ENCODE data around the gene MOXD1. TPM values are rescaled to one million over a fixed set of nuclear protein-coding genes. Genes with fewer than 3 reads are reported as not detected.
A peak's percentile ranks its signal among the peaks of the same experiment; 100 is the strongest.

MOXD1 gene
- polyA plus RNA-seq, 1 donor (not counting 4 experiments of a cell fraction or from before 2014, with no cell fraction given), result 2.7 TPM

DNA sequence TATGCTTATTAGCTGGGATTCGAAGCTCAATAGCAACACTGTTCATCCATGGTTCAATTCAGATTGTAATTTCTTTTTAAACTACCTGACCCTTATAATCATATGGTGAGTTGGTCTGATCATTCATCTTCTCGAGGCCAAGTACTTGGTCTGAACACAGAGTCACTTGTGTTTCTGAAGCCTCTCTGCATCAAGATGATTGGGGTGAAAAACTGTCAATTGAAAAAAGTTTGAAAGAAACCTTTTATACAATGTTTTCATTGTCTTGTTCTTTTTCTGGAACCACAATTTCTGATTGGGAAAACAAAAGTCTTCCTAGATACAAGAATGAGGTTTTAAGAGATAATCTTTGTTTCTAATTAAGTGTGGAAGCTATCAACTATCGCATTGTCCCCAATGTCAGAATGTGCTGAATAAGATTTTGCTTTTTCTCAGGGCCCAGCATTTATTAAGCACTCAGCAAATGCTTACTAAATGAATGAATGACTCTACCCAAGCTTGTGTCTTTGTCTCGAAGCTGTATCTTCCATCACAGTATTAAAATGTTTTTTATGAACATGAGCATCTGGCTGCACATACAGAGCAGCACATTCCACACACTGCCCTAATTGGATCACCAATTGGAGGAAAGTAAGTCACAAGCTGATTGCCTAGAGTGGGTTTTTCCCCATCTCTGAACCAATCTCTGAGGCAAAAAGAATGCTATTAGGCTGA is 45.0 kb upstream of the MOXD1 start:
- dilution Hi-C loops (cut with MboI; ENCODE audit: extremely low pct_ligation_motif_present, low sequenced_read_pairs), result no loop called here
- FAIRE-seq (no peak), DNase-seq (ENCODE audit: low read depth, low spot score) (no peak)
- H2AFZ ChIP-seq (ENCODE audit: control insufficient read depth, low read length), result no peak overlapping the region
- peaks cover 9% of the 10 kb centered on the region for H3K4me1 ChIP-seq (ENCODE audit: control insufficient read depth, extremely low read depth, insufficient read depth, low read length)
- TF ChIP-seq, protein P1, sequence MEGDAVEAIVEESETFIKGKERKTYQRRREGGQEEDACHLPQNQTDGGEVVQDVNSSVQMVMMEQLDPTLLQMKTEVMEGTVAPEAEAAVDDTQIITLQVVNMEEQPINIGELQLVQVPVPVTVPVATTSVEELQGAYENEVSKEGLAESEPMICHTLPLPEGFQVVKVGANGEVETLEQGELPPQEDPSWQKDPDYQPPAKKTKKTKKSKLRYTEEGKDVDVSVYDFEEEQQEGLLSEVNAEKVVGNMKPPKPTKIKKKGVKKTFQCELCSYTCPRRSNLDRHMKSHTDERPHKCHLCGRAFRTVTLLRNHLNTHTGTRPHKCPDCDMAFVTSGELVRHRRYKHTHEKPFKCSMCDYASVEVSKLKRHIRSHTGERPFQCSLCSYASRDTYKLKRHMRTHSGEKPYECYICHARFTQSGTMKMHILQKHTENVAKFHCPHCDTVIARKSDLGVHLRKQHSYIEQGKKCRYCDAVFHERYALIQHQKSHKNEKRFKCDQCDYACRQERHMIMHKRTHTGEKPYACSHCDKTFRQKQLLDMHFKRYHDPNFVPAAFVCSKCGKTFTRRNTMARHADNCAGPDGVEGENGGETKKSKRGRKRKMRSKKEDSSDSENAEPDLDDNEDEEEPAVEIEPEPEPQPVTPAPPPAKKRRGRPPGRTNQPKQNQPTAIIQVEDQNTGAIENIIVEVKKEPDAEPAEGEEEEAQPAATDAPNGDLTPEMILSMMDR (optimal IDR thresholded peaks at IDR 0.05 in 1 of 3, IDR thresholded peaks at IDR 0.05 in 1 of 3, conservative IDR thresholded peaks at IDR 0.05 in 1 of 3; ENCODE audit: extremely low read depth in 1 of 3, insufficient read depth in 2 of 3, low read length in 3 of 3), result no peak
- no peak for TF ChIP-seq EZH2 (IDR thresholded peaks at IDR 0.05; ENCODE audit: low read length)
- no peaks in the 10 kb centered on the region for H3K27me3 ChIP-seq (ENCODE audit: control insufficient read depth, extremely low read depth, insufficient read depth, low read length)
- H3K36me3 ChIP-seq (ENCODE audit: control insufficient read depth in 2 of 2, extremely low read depth in 1 of 2, insufficient read depth in 2 of 2, low read length in 2 of 2), result no peaks in the 10 kb centered on the region
- no peak overlapping the region for H3K4me2 ChIP-seq (ENCODE audit: control insufficient read depth, extremely low read depth, insufficient read depth, low read depth, low read length)
- H3K9me1 ChIP-seq (ENCODE audit: control insufficient read depth, extremely low read depth, insufficient read depth, low read length), result no peaks in the 10 kb centered on the region
- no peaks in the 10 kb centered on the region for H3K9me3 ChIP-seq (ENCODE audit: control insufficient read depth, low read depth, low read length)
- no peak overlapping the region for H3K4me3 ChIP-seq (ENCODE audit: control insufficient read depth in 2 of 3, extremely low read depth in 1 of 3, insufficient read depth in 2 of 3, low read depth in 1 of 3, low read length in 3 of 3)
- H3K79me2 ChIP-seq (ENCODE audit: control insufficient read depth, insufficient read depth, low read length), result no peaks in the 10 kb centered on the region
- no peaks in the 10 kb centered on the region for H4K20me1 ChIP-seq (ENCODE audit: control insufficient read depth, extremely low read depth, insufficient read depth, low read length)
- no peak overlapping the region for H3K9ac ChIP-seq (ENCODE audit: control insufficient read depth, extremely low read depth, insufficient read depth, low read length)
- H3K27ac ChIP-seq (ENCODE audit: control insufficient read depth, insufficient read depth, low read length), result no peak overlapping the region

DNA sequence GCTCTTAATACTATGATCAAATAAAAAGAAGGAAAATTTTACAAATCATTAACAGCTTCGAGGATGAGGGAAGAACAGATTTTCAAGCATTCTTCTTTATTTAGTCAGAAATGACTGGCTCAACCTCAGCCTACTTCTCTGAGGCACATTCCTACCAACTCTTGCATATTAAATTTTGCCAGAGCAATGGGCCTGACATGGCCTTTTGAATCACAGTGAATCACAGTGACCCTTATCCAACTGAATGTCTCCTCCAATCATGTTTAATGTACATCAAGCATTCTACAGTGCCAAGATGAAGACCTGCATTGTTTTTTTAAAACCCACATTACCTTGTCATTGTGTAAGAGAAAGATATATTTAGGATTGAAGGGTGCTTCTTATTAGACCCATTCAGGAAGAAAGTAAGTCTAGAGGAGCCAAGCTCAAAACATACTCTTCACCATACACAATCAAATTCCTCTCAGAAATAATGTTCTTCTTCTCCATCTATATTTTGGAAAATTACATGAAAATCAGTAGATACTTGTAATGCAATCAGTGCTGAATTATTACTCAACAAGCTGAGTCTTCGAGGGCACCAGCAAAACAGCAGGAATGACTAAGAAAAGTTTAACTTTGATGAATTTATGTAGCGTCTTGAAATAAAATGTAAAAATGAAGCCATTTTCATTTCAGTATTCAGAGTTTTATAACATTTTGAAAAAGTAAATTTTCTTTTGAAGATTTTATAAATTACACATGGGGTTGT is 44.1 kb upstream of the MOXD1 start:
- Histone ChIP-seq H3K36me3 (ENCODE audit: control insufficient read depth in 2 of 2, extremely low read depth in 1 of 2, insufficient read depth in 2 of 2, low read length in 2 of 2) (no peaks in the 10 kb centered on the region), H3K9me1 (ENCODE audit: control insufficient read depth, extremely low read depth, insufficient read depth, low read length) (no peaks in the 10 kb centered on the region), H3K4me3 (ENCODE audit: control insufficient read depth in 2 of 3, extremely low read depth in 1 of 3, insufficient read depth in 2 of 3, low read depth in 1 of 3, low read length in 3 of 3) (no peak overlapping the region), H3K79me2 (ENCODE audit: control insufficient read depth, insufficient read depth, low read length) (no peaks in the 10 kb centered on the region), H3K9ac (ENCODE audit: control insufficient read depth, extremely low read depth, insufficient read depth, low read length) (no peak overlapping the region), H2AFZ (ENCODE audit: control insufficient read depth, low read length) (no peak overlapping the region), H3K27me3 (ENCODE audit: control insufficient read depth, extremely low read depth, insufficient read depth, low read length) (no peaks in the 10 kb centered on the region), H3K4me1 (ENCODE audit: control insufficient read depth, extremely low read depth, insufficient read depth, low read length) (peaks cover 9% of the 10 kb centered on the region), H4K20me1 (ENCODE audit: control insufficient read depth, extremely low read depth, insufficient read depth, low read length) (no peaks in the 10 kb centered on the region), H3K27ac (ENCODE audit: control insufficient read depth, insufficient read depth, low read length) (no peak overlapping the region), H3K9me3 (ENCODE audit: control insufficient read depth, low read depth, low read length) (no peaks in the 10 kb centered on the region), H3K4me2 (ENCODE audit: control insufficient read depth, extremely low read depth, insufficient read depth, low read depth, low read length) (peak overlapping the region; percentile 25)
- dilution Hi-C loops (cut with MboI; ENCODE audit: extremely low pct_ligation_motif_present, low sequenced_read_pairs), result no loop called here
- DNase-seq (ENCODE audit: low read depth, low spot score), result peak; percentile 44
- peak; percentile 78 for FAIRE-seq
- TF ChIP-seq, protein P1 (optimal IDR thresholded peaks at IDR 0.05 in 1 of 3, IDR thresholded peaks at IDR 0.05 in 1 of 3, conservative IDR thresholded peaks at IDR 0.05 in 1 of 3; ENCODE audit: extremely low read depth in 1 of 3, insufficient read depth in 2 of 3, low read length in 3 of 3), result no peak

All from keratinocyte (primary cell).